Measurements from ENCODE around the gene GIMAP1. TPM values are rescaled to one million over a fixed set of nuclear protein-coding genes. Genes with fewer than 3 reads are reported as not detected.

GIMAP1 gene
- total RNA-seq, 1 experiment from 2014 or later = not detected

- BruUV-seq (replicated peaks) = no TSS peak
- H3K9me3 Mint-ChIP-seq (ENCODE audit: unreplicated experiment) = peaks cover 8% of the 10 kb centered on the region
- no peaks in the 10 kb centered on the region for H3K27me3 Mint-ChIP-seq (ENCODE audit: insufficient read depth, unreplicated experiment)
- intact Hi-C loops (cut with micrococcal nuclease) = no loop called here
- CTCF ChIA-PET = interaction anchor here (0.5 kb wide), 1 partner anchor 329 kb away, joined by 3 read pairs; no protein-coding TSS in a partner anchor
- POLR2A ChIA-PET = interaction anchor here (0.7 kb wide), 1 partner anchor 650 kb away, joined by 3 read pairs; no protein-coding TSS in a partner anchor
- H3K4me3 Mint-ChIP-seq (ENCODE audit: unreplicated experiment) = peak overlapping the region; percentile 57
- no peaks in the 10 kb centered on the region for H3K36me3 Mint-ChIP-seq (ENCODE audit: insufficient read depth, unreplicated experiment)
- peaks cover 6% of the 10 kb centered on the region for H3K4me1 Mint-ChIP-seq (ENCODE audit: insufficient read depth, unreplicated experiment)
- DNase-seq (ENCODE audit: unreplicated experiment) = no peak
- no peak for TF ChIP-seq CTCF (IDR thresholded peaks at IDR 0.05; ENCODE audit: unreplicated experiment)
- no peak overlapping the region for H3K27ac Mint-ChIP-seq (ENCODE audit: low read depth, unreplicated experiment)
These were observed 30.3 kb upstream of the GIMAP1 start for GRCh38 chr7:150686030-150686631.

GRCh38 chr7:150688630-150689029 is 27.8 kb upstream of the GIMAP1 start:
- no peak for TF ChIP-seq CTCF (IDR thresholded peaks at IDR 0.05; ENCODE audit: unreplicated experiment)
- no peaks in the 10 kb centered on the region for H3K27me3 Mint-ChIP-seq (ENCODE audit: insufficient read depth, unreplicated experiment)
- POLR2A ChIA-PET = no interaction called here
- DNase-seq (ENCODE audit: unreplicated experiment) = no peak
- intact Hi-C loops (cut with micrococcal nuclease) = no loop called here
- no peak overlapping the region for H3K27ac Mint-ChIP-seq (ENCODE audit: low read depth, unreplicated experiment)
- CTCF ChIA-PET = no interaction called here
- peaks cover 8% of the 10 kb centered on the region for H3K9me3 Mint-ChIP-seq (ENCODE audit: unreplicated experiment)
- BruUV-seq (replicated peaks) = no TSS peak
- H3K36me3 Mint-ChIP-seq (ENCODE audit: insufficient read depth, unreplicated experiment) = no peaks in the 10 kb centered on the region
- no peak overlapping the region for H3K4me3 Mint-ChIP-seq (ENCODE audit: unreplicated experiment)
- peaks cover 6% of the 10 kb centered on the region for H3K4me1 Mint-ChIP-seq (ENCODE audit: insufficient read depth, unreplicated experiment)

- H3K27ac Mint-ChIP-seq (ENCODE audit: low read depth, unreplicated experiment) = no peak overlapping the region
- no peak overlapping the region for H3K4me3 Mint-ChIP-seq (ENCODE audit: unreplicated experiment)
- H3K27me3 Mint-ChIP-seq (ENCODE audit: insufficient read depth, unreplicated experiment) = no peaks in the 10 kb centered on the region
- BruUV-seq (replicated peaks) = no TSS peak
- peaks cover 4% of the 10 kb centered on the region for H3K9me3 Mint-ChIP-seq (ENCODE audit: unreplicated experiment)
- H3K36me3 Mint-ChIP-seq (ENCODE audit: insufficient read depth, unreplicated experiment) = no peaks in the 10 kb centered on the region
- no peak for DNase-seq (ENCODE audit: unreplicated experiment)
- no peaks in the 10 kb centered on the region for H3K4me1 Mint-ChIP-seq (ENCODE audit: insufficient read depth, unreplicated experiment)
- ChIA-PET CTCF (interaction anchor here (0.6 kb wide), 1 partner anchor 103 kb away, joined by 3 read pairs; no protein-coding TSS in a partner anchor), POLR2A (no interaction called here)
- intact Hi-C loops (cut with micrococcal nuclease) = no loop called here
- TF ChIP-seq CTCF (IDR thresholded peaks at IDR 0.05; ENCODE audit: unreplicated experiment) = no peak
These were observed 20.8 kb upstream of the GIMAP1 start for GRCh38 chr7:150695654-150696053.

- no peak for TF ChIP-seq CTCF (IDR thresholded peaks at IDR 0.05; ENCODE audit: unreplicated experiment)
- ChIA-PET CTCF (no interaction called here), POLR2A (no interaction called here)
- no TSS peak for BruUV-seq (replicated peaks)
- intact Hi-C loops (cut with micrococcal nuclease) = no loop called here
- no peaks in the 10 kb centered on the region for H3K36me3 Mint-ChIP-seq (ENCODE audit: insufficient read depth, unreplicated experiment)
- H3K9me3 Mint-ChIP-seq (ENCODE audit: unreplicated experiment) = peaks cover 43% of the 10 kb centered on the region
- DNase-seq (ENCODE audit: unreplicated experiment) = no peak
- H3K27me3 Mint-ChIP-seq (ENCODE audit: insufficient read depth, unreplicated experiment) = no peaks in the 10 kb centered on the region
- H3K4me3 Mint-ChIP-seq (ENCODE audit: unreplicated experiment) = no peak overlapping the region
- no peaks in the 10 kb centered on the region for H3K4me1 Mint-ChIP-seq (ENCODE audit: insufficient read depth, unreplicated experiment)
- H3K27ac Mint-ChIP-seq (ENCODE audit: low read depth, unreplicated experiment) = no peak overlapping the region
These were observed 13.2 kb upstream of the GIMAP1 start for GRCh38 chr7:150703209-150703608.

Data from MCF 10A (cell line).